Activated gamma-delta T cell treated with anti-CD3 and anti-CD28 coated beads, Interleukin-2, amount 50 U/mL, for 16 hours (primary cell): ENCODE results near the gene GRID2.
"Not testable (repeated sequence)": the region's sequence is repeated elsewhere in the genome, so short reads cannot be mapped to it uniquely, and the experiment has no call there.

ENCODE experiments used
- DNase-seq: peaks from one replicate; pipeline ENCODE4 v3.0.0-alpha.2; 2020; ENCODE audit warnings: low read depth

Gene GRID2

GRCh38 chr4:93529692-93530372 is 1226.1 kb downstream of the GRID2 start:
- DNase-seq: no peak

- no peak for DNase-seq
These were observed 1228.5 kb downstream of the GRID2 start for GRCh38 chr4:93532234-93532633.

DNA sequence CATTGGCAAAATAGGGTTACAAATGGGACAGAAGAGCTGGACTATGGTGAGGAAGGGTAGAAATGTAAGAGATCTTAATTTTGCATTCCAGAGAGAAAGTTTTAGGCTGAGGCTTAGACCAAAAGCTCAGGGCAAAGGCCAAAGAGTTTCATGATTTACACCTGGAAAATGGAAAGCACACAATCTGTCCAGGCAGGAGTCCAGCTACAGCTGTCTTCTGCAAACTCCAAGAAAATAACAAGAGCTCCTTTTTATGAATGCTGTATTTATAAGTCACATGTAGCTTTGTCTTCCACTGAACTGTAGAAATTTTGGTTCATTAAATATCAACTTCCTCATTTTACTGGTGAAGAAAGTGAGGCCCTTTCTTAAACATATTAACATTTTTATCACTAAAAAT is 1236.8 kb downstream of the GRID2 start:
- no peak for DNase-seq

- DNase-seq: no peak
These were observed 1258.1 kb downstream of the GRID2 start for GRCh38 chr4:93561842-93562241.

GRCh38 chr4:93568758-93569157 is 1265.0 kb downstream of the GRID2 start:
- DNase-seq: no peak

DNA sequence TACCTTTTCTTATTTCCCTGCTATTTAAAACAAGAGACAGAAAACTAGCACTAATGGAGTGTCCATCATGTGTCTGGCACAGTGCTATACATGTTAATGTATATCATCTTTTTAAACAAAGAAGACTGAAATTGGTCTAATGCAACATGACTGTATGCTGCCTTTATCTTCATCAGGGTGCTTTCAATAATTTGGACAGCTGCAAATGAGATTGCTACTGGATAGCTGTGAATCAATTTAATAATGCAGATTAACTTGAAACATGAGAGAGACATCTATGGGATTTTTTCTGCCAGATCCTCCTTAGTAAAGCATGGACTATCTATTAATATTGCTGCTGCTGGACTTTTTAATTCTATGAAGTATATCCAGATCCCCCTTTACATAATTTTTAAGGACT is 1269.5 kb downstream of the GRID2 start:
- no peak for DNase-seq

- DNase-seq: no peak
These were observed 1275.2 kb downstream of the GRID2 start for GRCh38 chr4:93578942-93579341.

GRCh38 chr4:93605163-93605562 is 1301.4 kb downstream of the GRID2 start:
- DNase-seq: no peak

GRCh38 chr4:93617606-93618005 is 1313.8 kb downstream of the GRID2 start:
- DNase-seq: no peak

DNA sequence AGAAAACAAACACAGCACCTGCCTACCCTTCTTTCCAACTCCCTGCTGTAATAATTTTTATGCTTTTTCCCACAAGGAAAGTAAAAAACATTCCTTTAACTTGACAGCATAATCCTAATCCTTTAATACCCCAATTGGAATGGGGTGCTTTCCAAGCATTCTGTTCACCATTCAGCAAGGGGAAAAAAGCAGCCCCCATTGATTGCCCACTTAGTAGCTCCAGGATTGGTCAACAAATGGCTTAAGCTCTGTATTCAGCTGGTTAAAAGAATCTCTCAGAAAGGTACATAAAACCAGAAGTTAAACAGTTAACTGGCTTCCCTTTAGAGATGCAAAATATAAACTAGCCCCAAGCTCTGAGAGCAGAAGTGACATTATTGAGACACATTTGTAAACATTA is 1330.0 kb downstream of the GRID2 start:
- DNase-seq: no peak

DNA sequence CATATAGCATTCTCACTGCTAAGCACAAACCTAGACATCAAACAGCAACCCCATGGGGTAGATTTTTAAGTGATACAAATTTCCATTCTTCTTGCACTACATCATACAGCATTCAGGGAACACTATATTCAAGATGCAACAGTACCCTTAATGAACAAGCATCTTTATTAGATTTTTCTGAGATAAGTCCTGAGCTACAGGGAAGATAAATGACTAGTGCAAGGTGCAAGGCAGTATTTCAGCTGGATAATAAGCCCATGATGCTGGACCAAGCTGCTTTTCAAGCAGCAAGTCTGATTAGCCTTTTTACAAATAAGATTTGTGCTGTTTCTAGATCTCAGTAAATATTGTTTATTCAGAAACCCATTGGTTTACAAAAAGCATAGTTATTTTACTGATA is 1332.2 kb downstream of the GRID2 start:
- DNase-seq: no peak

DNA sequence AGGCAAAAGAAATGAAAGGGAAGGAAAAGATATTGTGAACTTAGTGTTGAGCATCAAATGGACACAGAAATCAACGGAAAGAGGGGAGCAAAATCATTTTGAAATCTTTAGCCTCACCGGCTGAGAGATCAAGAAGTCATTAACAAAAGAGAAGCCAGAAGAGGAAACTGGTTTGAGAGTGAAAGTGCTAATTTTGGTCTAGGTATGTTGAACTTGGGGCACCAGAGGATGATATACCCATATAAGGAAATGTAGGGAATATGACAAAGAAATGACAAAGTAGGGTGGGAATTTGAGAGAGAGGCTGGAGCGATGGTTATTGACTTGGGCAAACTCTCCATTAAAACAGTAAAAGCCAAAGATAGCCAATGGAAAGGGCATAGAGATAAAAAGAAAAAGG is 1341.4 kb downstream of the GRID2 start:
- DNase-seq: no peak

DNA sequence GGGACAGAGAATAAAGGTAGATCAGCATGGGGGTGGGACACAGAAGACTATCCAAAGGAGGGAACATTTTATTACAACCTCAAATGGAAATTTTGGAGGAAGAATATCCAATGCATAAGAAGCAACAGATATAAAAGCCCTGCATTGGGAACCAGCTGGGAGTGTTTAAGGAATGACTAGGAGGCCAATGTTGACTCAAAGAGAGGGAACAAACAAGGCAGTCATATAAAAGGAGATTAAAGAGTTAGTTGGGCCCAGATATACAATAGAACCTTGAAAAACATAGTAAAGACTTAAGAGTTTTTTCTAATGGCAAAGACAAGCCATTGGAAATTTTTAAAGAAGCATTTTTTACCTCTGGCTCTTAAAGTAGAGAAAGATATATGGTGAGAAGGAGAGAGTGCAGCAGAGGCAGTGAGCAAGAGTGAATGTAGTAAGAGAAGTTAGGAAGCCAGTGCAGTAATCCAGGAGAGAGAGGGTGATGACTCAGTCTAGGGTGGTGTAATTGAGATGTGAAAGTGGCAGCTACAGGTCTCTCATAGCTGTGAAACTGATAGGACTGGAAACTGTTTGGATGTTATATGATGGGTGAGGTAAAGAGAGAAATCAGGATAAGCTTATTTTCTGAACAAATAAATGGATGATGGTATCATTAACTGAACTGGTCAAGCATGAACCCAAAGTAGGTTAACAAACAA is 1342.6 kb downstream of the GRID2 start:
- DNase-seq: no peak

- DNase-seq: no peak
These were observed 1344.5 kb downstream of the GRID2 start for GRCh38 chr4:93648258-93648657.

DNA sequence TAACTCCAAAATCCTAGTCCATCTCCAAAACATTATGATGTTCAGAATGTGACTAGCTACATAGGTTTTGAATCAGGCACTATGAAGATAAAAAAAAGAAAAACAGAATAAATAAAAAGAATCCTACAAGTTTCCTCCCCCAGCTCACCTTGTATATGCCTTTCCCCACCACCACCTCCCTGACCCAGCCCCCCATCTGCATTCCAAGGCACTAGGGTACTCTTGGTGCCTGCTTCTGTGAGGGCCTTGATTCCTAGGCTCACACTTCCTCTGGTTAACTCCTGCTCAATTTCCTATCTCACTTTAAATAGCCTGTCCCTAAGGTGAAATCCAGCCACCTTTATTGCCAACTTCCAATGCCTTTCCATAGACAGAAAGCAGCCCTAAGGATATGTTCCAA is 1346.1 kb downstream of the GRID2 start:
- no peak for DNase-seq

DNA sequence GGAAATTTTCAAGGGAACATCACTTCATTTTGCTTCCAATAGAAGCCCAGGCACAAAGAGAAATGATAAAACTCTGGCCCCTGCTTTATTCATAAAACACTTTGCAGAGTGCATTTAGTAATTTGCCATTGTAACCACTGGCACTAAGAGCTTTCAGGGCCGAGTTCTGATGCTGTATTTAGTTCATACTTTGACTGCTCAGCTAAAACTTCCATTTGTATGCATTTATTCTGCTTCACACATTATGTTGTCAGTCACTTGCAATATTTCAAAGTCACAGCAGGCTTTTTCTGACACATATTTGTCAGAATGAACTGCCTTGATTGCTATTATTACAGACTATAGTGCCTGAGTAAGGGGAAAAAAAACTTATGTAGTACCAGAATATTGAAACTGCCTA is 1350.4 kb downstream of the GRID2 start:
- no peak for DNase-seq

- no peak for DNase-seq
These were observed 1353.8 kb downstream of the GRID2 start for GRCh38 chr4:93657527-93657926.

DNA sequence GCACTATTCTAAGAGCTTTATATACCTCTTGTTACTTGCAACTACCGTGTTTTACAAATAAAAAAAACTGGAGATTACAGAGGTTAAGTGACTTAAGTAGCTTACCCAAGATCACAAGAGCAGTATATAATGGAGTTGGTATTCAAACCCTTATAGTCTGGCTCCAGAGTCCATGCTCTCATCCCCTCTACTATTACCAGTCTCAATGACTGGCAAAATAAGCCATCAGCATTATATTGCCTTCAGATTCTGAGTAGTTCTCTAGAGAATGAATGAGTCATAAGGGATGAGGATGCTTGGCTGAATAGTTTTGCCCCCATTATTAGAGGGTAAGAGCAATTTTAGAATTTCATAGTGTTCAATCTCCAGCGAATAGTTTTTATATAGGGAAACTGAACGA is 1354.7 kb downstream of the GRID2 start:
- DNase-seq: no peak

- no peak for DNase-seq
These were observed 1355.9 kb downstream of the GRID2 start for GRCh38 chr4:93659629-93660028.

DNA sequence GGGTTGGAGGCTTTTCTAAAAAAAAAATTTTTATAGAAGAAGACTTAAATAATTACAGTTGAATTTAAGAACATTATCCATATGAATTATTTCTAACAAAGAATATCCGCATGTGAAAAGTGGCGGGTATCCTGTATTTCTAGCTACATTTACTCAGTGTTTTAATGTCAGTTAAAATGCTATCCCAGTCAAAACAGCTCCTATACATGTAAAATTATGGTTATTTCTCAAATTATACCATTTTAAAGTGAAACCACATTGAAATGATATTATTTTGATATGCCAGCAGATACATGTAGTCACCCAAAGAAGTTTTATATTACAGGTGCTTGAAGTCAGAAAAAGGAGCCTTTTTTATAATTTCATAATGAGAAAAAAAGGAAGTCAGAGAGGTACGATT is 1356.3 kb downstream of the GRID2 start:
- no peak for DNase-seq

- DNase-seq: no peak
These were observed 1366.7 kb downstream of the GRID2 start for GRCh38 chr4:93670434-93670833.

DNA sequence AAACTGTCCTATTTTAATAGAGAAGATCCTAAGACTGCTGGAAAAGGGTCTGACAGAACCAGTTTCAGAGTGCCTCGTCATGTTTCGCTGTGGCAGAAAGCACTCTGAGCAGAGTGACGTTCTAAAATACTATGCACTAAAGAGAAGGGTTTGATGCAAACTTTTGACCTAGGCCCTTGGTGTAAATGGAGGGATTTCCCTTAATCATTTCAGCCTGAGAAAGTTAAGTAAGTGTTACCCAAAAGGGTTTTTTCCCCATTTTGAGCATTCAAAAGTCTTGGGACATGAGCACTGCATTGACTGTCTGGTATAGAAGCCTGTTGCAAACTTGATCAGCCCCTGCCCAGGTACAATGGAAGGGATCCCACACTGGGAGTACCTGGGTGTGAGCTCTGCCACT is 1367.3 kb downstream of the GRID2 start:
- DNase-seq: no peak

- DNase-seq: not testable (repeated sequence)
These were observed 1373.2 kb downstream of the GRID2 start for GRCh38 chr4:93676937-93677336.

DNA sequence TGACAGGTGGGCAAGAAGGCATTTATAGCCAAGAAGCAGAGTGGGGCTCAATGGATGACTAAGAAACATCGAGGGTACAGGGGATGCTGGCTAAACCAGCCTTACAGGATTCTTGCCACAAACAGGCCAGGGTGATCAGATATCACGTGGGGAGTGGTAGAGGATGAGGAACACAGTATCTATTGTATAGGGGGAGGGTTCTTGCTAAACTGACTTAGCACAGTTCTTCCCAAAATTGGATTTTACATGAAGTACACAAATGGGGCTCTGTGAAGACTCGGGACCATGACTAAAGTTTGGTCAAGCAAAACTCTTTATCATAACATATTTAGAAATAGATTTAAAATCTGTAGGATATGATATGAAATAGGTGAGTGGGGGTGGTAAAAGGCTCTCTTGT is 1380.8 kb downstream of the GRID2 start:
- no peak for DNase-seq
